Raji (cell line): ENCODE data around the gene CCL25.

ENCODE experiments used
- POLR2A ChIP-seq: IDR thresholded peaks from 2 replicates; pipeline ENCODE4 v1.6.1; 2011; ENCODE audit warnings: low read depth, low read length, control low read depth; ENCODE audit not compliant: insufficient read depth

The CCL25 gene

DNA sequence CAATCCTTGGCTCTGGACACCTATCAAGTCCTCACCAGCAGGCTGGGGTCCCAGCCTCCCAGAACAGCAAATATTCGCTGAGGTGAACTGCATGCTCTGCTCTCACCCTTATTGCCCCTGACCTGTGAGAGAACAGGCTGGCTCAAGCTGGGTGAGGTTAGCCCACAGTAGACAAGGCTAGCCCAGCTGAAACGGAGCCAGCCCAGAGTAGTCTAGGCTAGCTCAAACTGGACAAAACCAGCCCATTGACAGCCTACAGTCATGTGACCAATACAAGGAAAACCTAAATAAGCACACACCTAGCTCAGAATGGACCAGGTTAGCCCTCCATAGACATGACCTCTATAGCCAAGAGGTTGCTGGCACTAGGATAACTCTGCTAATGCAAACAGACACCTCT is 38.4 kb downstream of the CCL25 start:
- TF ChIP-seq POLR2A, result no peak

DNA sequence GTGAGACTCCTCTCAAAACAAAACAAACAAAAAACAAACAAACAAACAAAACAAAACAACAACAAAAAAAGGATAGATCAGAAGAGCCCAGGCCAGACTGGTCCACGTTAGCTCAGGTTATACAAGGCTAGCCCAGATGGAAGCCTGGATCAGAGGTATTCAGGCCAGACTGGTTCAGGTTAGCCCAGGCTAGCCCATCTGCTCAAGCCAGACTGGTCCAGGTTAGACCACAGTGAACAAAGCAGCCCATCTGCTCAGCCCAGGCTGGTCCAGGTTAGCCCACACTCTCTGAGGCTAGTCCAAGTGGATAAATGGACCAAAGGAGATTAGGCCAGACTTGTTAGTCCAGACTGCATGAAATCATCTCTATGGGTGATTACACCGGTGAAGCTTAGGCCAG is 41.2 kb downstream of the CCL25 start:
- no peak for TF ChIP-seq POLR2A

DNA sequence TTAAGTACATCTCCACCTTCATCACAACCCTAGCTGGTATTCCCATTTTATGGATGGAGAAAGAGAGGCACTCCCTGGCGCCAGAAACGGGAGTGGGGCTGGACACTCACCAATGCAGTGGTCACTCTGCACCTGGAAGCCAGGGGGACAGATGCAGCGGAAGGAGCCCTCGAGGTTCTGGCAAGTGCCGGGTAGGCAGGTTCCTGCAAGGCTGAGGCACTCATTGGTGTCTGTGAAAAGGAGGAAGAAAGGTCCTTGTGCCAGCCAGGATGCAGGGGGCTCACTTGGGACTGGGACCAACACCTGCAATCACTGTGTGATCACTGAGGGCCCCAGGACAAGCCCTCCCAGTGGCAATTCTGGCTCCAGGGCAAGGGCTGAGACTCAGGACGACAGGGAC is 41.8 kb downstream of the CCL25 start:
- no peak for TF ChIP-seq POLR2A

DNA sequence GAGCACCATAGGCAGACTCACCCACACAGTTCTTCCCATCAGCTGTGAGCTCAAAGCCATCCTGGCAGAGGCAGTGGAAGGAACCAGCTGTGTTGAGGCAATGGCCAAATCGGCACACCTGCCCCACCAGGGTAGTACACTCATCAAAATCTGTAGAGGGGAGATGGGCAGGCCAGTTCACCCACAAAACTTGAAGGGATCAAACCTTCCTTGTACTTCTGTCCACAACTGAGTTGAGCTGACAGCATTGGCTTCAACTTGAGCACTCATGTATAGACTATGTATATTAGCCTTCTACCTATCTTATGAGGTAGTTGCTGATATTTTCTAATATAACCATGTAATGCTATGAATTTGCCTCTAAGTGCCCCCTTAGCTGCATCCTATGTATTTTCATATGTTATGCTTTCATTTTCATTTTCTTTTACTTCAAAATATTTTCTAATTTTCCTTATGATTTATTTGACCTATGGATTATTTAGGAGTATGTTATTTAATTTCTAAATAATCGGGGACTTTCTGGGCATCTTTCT is 42.9 kb downstream of the CCL25 start:
- no peak for TF ChIP-seq POLR2A

DNA sequence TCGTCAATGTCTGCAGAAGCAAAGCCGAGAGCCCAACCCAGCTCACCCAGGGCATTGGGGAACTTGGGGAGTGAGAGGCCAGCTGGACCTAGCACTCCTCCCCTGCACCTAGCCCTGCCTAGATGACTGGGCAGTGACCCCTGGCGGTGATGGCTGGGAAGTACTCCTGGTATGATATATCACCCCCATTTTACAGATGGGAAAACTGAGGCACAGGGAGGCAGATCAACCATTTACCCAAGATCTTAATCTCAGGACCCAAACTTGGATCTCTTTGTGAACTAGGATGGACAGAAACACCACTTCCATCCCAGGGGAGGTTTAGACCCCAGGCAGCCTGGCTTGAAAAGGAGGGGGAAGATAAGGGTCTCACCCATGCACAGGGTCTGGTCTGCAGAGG is 43.5 kb downstream of the CCL25 start:
- TF ChIP-seq POLR2A, result no peak

DNA sequence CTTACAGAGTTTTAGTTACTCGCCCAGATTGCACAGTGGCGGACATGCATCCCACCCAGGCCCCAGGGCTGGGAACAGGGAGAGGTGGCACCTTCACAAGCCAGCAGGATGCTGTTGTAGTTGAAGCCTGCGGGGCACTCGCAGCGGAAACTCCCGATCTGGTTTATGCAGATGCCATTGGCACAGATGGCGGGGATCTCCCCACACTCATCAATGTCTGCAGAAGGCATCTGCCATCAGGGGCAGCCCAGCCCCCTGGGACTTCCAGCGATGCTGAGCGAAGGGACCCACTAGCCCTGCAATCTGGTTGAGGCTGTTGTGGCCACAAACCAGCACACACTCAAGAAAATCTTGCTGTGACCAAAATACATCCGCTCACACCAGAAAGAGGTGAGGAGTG is 44.6 kb downstream of the CCL25 start:
- no peak for TF ChIP-seq POLR2A

DNA sequence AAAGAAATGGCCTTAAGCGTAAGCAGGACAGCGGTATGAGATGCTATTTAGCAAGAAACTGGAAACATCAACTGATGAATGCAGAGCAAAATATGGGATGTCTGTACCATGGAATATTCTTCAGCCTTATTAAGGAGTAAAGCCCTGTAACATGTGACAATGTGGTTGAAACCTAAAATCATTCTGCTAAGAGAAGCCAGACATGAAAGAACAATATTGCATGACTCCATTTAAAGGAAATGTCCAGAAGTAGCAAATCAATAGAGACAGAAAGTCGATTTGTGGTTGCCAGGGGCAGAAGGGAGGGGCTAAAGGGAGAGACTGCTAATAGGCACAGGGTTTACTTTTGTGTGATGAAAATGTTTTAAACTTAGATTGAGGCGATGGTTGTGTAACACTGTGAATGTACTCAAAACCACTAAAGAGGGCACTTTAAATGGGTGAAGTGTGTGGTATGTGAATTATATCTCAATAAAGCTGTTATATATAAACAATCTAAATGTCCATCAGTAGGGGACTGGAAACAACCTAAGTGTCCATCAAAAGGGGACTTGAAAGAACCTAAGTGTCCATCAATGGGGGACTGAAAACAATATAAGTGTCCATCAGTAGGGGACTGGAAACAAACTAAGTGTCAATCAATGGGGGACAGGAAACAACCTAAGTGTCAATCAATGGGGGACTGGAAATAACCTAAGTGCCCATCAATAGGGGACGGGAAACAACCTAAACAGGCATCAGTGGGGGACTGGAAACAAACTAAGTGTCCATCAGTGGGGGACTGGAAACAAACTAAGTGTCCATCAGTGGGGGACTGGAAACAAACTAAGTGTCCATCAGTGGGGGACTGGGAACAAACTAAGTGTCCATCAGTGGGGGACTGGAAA is 45.4 kb downstream of the CCL25 start:
- TF ChIP-seq POLR2A, result no peak

DNA sequence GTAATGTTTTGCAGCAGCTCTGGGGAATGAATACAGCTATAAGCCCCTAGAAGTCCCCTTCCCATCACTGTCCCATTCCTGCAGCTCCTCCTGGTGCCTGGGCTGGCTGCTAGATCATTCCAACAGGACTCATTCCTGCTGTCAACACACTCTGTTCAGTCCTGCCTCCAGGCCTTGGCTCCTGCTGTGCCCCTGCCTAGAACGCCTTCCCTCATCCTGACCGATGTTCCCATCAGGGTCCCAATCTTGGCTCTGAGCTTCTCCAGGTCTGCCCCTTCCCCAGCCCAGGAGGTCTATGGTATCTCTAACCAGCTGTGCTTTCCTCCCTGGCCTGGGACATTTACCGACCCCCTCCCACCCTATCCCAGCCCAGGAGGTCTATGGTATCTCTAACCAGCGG is 48.8 kb downstream of the CCL25 start:
- TF ChIP-seq POLR2A, result no peak

DNA sequence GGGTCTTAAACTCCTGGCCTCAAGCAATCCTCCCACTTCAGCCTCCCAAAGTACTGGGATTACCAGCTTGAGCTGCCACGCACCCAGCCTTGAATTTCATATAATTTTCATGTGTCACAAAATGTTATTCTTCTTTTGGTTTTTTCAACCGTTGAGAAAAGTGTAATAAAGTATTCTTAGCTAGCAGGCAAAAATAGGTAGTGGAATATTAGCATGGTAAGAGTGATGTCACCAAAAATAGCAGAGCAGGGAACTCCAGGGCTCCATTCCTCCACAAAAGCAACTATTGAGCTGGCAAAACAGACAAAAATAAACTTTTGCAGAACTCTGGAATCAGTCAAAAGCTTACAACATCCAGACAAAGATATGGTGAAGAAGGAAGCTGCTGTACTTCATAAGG is 52.9 kb downstream of the CCL25 start:
- TF ChIP-seq POLR2A, result no peak

DNA sequence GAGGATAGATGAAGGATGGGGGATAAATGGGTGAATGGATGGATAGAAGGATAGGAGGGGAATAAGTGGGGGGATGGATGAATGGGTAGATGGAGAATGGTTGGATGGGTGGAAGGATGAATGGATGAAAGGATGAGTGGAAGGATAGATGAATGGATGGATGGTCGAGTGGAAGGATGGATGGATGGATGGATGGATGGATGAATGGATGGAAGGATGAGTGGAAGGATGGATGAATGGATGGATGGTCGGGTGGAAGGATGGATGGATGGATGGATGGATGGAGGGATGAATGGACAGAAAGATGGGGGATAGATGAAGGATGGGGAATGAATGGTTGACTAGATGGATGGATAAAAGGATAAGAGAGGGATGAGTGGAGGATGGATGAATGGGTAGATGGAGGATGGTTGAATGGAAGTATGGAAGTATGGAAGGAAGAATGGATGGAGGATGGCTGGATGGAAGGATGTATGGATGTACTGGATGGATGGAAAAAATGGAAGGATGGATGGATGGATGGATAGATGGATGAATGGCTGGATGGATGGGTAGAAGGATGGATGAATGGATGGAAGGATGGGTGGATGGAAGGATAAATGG is 54.8 kb downstream of the CCL25 start:
- no peak for TF ChIP-seq POLR2A

DNA sequence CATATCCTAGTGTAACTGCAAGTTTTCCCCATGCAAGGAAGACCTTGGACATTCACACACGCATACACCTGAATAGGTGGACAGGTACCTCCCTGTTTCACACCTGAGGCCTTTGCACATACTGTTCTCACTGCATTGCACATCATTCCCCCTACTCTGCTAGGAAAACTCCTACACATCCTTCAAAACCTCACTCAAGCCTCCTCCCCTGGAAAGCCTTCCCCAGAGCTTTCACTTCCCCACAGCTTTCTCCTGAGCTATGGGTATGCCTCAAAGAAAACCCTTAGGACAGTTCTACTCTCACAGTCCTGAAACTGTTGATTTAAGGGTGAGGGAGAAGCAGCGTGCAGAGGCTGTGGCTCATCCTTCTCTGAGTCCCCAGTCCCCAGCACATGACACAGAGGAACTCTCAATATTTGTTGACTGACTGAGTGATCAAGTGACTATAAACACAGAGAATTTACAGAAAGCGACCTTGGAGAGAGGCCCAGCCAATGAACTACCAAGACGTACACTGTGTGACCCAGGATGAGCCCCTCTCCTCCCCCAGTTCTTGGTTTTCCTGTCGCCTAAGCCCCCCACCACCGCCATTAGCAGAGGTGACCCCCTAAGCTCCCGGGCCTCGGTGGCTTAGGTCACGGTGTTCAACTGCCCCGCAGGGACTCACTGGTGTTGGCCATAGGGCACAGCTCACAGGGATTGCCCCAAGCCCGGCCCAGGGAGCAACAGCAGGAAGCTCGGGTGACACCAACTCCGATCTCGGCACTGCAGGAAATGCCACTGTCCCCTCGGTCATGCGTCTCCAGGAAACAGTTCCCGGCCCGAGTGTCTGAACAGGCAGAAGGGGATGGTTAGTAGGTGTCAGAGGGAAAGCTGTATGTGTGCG is 56.2 kb downstream of the CCL25 start:
- no peak for TF ChIP-seq POLR2A

DNA sequence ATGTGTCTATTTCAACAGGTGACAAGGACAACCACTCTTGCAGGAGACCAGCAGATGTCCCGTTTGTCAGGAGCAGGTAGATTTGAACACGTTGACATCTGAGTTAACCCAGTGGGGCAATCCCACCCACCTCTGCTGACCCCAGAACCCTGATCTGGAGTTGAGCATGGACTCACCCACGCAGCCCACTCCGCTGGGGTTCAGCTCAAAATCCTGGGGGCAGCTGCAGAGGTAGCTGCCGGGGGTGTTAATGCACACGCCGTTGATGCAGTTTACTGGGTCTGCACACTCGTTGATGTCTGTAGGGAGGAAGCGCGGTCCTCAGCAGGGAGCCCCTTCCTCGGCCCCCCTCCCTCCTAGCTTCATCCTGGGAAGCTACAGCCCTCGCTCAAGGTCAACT is 56.9 kb downstream of the CCL25 start:
- TF ChIP-seq POLR2A, result no peak

DNA sequence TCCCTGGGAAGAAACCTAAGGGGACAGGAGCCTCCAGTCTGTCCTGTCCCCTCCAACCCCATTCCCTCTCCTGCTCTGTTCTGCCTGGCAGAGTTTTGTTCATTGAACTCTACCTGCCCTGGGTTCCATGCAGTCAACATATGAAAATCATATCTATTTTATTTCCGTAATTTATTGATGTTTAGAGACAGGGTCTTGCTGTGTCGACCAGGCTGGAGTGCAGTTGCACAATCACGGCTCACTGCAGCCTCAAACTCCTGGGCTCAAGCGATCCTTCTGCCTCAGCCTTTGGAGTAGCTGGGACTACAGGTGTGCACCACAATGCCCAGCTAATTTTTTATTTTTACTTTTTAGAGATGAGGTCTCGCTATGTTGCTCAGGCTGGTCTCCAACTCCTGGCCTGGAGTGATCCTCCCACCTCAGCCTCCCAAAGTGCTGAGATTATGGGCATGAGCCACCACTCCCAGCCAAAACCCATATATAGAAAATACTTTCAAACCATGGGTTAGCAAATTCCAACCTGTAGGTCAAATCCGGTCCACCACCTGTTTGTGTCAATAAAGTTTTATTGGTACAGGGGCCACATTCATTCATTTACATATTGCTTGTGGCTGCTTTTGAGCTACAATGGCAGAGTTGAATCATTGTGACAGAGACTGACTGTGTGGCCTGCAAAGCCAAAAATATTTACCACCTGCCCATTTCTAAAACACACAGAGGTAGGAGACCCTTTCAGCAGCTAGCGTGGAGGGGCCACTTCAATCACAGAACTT is 57.5 kb downstream of the CCL25 start:
- TF ChIP-seq POLR2A, result no peak

DNA sequence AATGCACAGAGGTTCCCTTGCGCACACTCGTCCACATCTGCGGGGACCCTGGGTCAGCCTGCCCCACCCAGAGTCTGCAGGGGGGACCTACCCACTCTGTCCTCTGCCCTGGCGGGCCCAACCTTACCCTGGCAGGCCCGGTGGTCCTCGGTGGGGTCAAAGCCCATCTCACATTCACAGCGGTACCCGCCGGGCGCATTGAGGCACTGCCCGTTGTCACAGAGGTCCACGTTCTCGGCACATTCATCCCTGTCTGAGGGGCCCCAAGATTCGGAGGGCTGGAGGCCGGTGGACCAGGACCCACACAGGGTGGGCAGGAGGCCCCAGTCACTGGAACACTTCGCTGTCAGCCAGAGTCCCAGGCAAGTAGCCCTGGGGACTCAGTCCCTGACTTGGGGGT is 58.4 kb downstream of the CCL25 start:
- TF ChIP-seq POLR2A, result no peak

DNA sequence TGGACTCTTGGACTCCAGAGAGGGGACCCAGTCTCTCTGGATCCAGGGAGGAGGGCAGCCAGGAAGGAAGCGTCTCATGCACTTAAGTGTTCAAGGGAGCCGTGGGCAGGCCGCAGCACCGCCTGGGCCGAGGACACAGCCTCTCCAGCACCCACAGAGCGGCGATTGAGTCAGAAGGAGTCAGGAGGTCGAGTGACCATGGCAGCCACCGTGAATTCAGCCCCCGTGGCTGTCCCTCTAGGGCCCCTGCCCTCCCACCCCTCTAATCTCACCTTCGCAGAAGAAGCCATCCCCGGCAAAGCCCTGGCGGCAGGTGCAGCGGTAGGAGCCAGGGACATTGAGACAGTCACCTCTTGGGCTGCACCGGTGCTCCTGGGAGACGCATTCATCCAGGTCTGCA is 58.8 kb downstream of the CCL25 start:
- no peak for TF ChIP-seq POLR2A
